SK-N-SH (cell line): Measurements from ENCODE around the gene GCFC2. TPM values are rescaled to one million over a fixed set of nuclear protein-coding genes. Genes with fewer than 3 reads are reported as not detected.

Experiments
- CTCF ChIA-PET: fragments of 300-600, 350-600 bp; formaldehyde crosslinking; extraction: SDS; loops from one replicate; lab custom pipeline; 2021; lab: Yijun Ruan, JAX
- POLR2A ChIA-PET: fragments of 350-600 bp; sonication (Branson Sonifier 250); formaldehyde crosslinking; extraction: SDS; loops from one replicate; lab custom pipeline; 2020; ENCODE audit warnings: antibody characterized with exemption, inconsistent platforms; lab: Yijun Ruan, JAX
- DNase-seq: peaks from one replicate; pipeline ENCODE4 v3.0.0; 2012
- H2AFZ ChIP-seq: fragments of 200-600 bp; sonication (generic); 2 replicates; pipeline ENCODE4 v1.8.1; 2016; ENCODE audit warnings: antibody characterized with exemption, mild to moderate bottlenecking, low read depth
- H3F3A ChIP-seq: fragments of 200-600 bp; sonication (generic); replicated peaks from 2 replicates; pipeline ENCODE3; 2016; ENCODE audit warnings: antibody characterized with exemption, mild to moderate bottlenecking; ENCODE audit not compliant: insufficient read depth
- H3K27ac ChIP-seq, 2 experiments: fragments of 200-500 bp in 1 of 2; fragments of 200-600 bp in 1 of 2; sonication (Bioruptor generic) in 1 of 2; sonication (generic), shearing (Covaris generic) in 1 of 2; 2 replicates each; pipeline versions ENCODE4 v1.5.1 to v1.6.1; 2014 to 2016; ENCODE audit warnings: low read depth in 2 of 2, inconsistent platforms in 1 of 2, low read length in 1 of 2, mild to moderate bottlenecking in 1 of 2, mixed read lengths in 1 of 2
- H3K27me3 ChIP-seq: fragments of 200-600 bp; sonication (generic), shearing (Covaris generic); 2 replicates; pipeline ENCODE4 v1.6.1; 2016; ENCODE audit warnings: mixed run types; ENCODE audit not compliant: insufficient read depth
- H3K36me3 ChIP-seq, 2 experiments: fragments of 200-500 bp in 1 of 2; fragments of 200-600 bp in 1 of 2; sonication (Bioruptor generic) in 1 of 2; sonication (generic) in 1 of 2; replicated peaks in 1 of 2; 2 replicates each; pipeline versions ENCODE3 to v1.5.1; 2014 to 2016; ENCODE audit warnings: low read length in 1 of 2, mild to moderate bottlenecking in 1 of 2; ENCODE audit not compliant: insufficient read depth in 2 of 2, control insufficient read depth in 1 of 2
- H3K4me1 ChIP-seq, 2 experiments: fragments of 200-500 bp in 1 of 2; fragments of 200-600 bp in 1 of 2; sonication (Bioruptor generic) in 1 of 2; sonication (generic), shearing (Covaris generic) in 1 of 2; 2 replicates each; pipeline versions ENCODE4 v1.5.1 to v1.6.1; 2014 to 2016; ENCODE audit warnings: low read depth in 1 of 2, low read length in 1 of 2, mixed run types in 1 of 2; ENCODE audit not compliant: insufficient read depth in 2 of 2, control insufficient read depth in 1 of 2
- H3K4me2 ChIP-seq: fragments of 200-600 bp; sonication (generic), shearing (Covaris generic); 2 replicates; pipeline ENCODE4 v1.6.1; 2017; ENCODE audit warnings: mixed run types
- H3K4me3 ChIP-seq, 2 experiments: fragments of 200-500 bp in 1 of 2; fragments of 200-600 bp in 1 of 2; sonication (Bioruptor generic) in 1 of 2; sonication (generic), shearing (Covaris generic) in 1 of 2; 2 replicates each; pipeline versions ENCODE4 v1.5.1 to v1.8.1; 2014 to 2016; ENCODE audit warnings: low read depth in 2 of 2, inconsistent platforms in 1 of 2, low read length in 1 of 2, mild to moderate bottlenecking in 1 of 2, mixed read lengths in 1 of 2, moderate library complexity in 1 of 2
- H3K79me2 ChIP-seq: fragments of 200-600 bp; sonication (generic); 2 replicates; pipeline ENCODE4 v1.8.1; 2017; ENCODE audit warnings: mild to moderate bottlenecking; ENCODE audit not compliant: insufficient read depth
- H3K9ac ChIP-seq: fragments of 200-600 bp; sonication (generic); 2 replicates; pipeline ENCODE4 v1.6.1; 2017; ENCODE audit warnings: mixed run types
- H3K9me2 ChIP-seq: fragments of 200-600 bp; sonication (generic); 2 replicates; pipeline ENCODE4 v1.6.1; 2017; ENCODE audit warnings: mixed run types
- H3K9me3 ChIP-seq: fragments of 200-600 bp; sonication (generic); 2 replicates; pipeline ENCODE4 v1.6.1; 2017; ENCODE audit warnings: mixed run types, mild to moderate bottlenecking, moderate library complexity
- H4K20me1 ChIP-seq: fragments of 200-600 bp; sonication (generic); 2 replicates; pipeline ENCODE4 v1.6.1; 2017; ENCODE audit warnings: mild to moderate bottlenecking, mixed run types; ENCODE audit not compliant: insufficient read depth
- EZH2phosphoT487 ChIP-seq: fragments of 200-600 bp; sonication (generic); IDR thresholded peaks from 2 replicates; pipeline ENCODE4 v1.6.1; 2017; ENCODE audit warnings: low read depth, mixed run types, mild to moderate bottlenecking, antibody characterized with exemption, moderate library complexity, borderline replicate concordance
- GATA2 ChIP-seq: sonication (generic); formaldehyde crosslinking; IDR thresholded peaks from 2 replicates; pipeline ENCODE4 v1.5.0; 2020; ENCODE audit warnings: mild to moderate bottlenecking, missing genetic modification reagents
- JUND ChIP-seq: IDR thresholded peaks from 2 replicates; pipeline ENCODE4 v1.4.0; 2012
- MXI1 ChIP-seq: IDR thresholded peaks from 2 replicates; pipeline ENCODE4 v1.6.1; 2012; ENCODE audit warnings: mild to moderate bottlenecking, low read depth, low read length, improper control_type of control experiment
- PBX3 ChIP-seq: IDR thresholded peaks from 2 replicates; pipeline ENCODE4; 2012
- RCOR1 ChIP-seq: fragments of 150-350 bp; IDR thresholded peaks from 2 replicates; pipeline ENCODE4 v1.6.1; 2017; ENCODE audit warnings: antibody characterized with exemption, low read length
- RFX5 ChIP-seq: IDR thresholded peaks from 2 replicates; pipeline ENCODE4 v1.6.1; 2012; ENCODE audit warnings: mild to moderate bottlenecking, improper control_type of control experiment, low read length
- RXRA ChIP-seq: IDR thresholded peaks from 2 replicates; pipeline ENCODE4 v1.4.0; 2012; ENCODE audit warnings: low read depth, mild to moderate bottlenecking, borderline replicate concordance
- SMC3 ChIP-seq: IDR thresholded peaks from 2 replicates; pipeline ENCODE4 v1.6.1; 2012; ENCODE audit warnings: low read depth, low read length, improper control_type of control experiment
- WGBS: methylation state at CpG from one replicate; pipeline ENCODE4 v1.1.6; 2017; ENCODE audit warnings: low lambda C conversion rate; 5-methylcytosine and 5-hydroxymethylcytosine counted together
- polyA plus RNA-seq, 3 experiments: library from polyadenylated mRNA; depleted of rRNA; stranded (reverse); fragments of >200 nt; gene quantifications; 2 replicates each; pipeline ENCODE4 v1.2.3, GENCODE V29; 2012
- TF ChIP-seq, protein P1 (sequence below): IDR thresholded peaks from 2 replicates; pipeline ENCODE4 v1.6.1; 2012; ENCODE audit warnings: mild to moderate bottlenecking, low read depth, low read length, moderate library complexity
- TF ChIP-seq, protein P2 (sequence below): IDR thresholded peaks from 2 replicates; pipeline ENCODE4 v1.4.0; 2012; ENCODE audit warnings: low read depth, borderline replicate concordance

The GCFC2 gene
- polyA plus RNA-seq, 1 of the 3 experiments (the other 2 are of a cell fraction) = 7.7 TPM

DNA sequence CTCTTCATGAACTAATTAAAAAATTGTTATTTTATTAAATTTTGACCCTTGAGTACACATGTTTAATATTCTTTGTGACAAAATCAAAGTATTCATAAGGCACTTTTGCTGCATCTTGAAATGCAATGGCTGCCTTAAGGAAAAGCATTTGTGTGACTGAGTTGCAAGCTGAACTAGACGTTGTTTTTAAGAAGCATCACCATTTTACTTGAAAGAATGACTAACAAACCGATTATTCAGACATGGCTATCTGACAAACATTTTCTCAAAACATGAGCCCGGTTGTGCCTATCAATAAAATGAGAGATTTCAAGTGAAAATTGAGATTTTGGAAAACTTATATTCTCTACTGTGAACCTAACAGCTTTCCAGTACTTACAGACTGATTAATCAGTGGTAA is 2.8 kb downstream of the GCFC2 start:
- Histone ChIP-seq H3K4me2 (no peak overlapping the region), H3K27ac (no peak overlapping the region), H3K36me3 (peaks cover 16 to 21% of the 10 kb centered on the region in 2 experiments), H3K27me3 (no peaks in the 10 kb centered on the region), H3K79me2 (peaks cover 17% of the 10 kb centered on the region), H2AFZ (no peak overlapping the region), H3F3A (peaks cover 13% of the 10 kb centered on the region), H3K9me2 (no peaks in the 10 kb centered on the region), H3K4me3 (no peak overlapping the region), H3K9ac (no peak overlapping the region), H3K9me3 (no peaks in the 10 kb centered on the region), H4K20me1 (no peaks in the 10 kb centered on the region), H3K4me1 (peaks cover 3 to 11% of the 10 kb centered on the region in 2 experiments; a peak in 3 of 4 replicates)
- DNase-seq = no peak
- TF ChIP-seq GATA2 (CRISPR knock-in tag) = no peak
- TF ChIP-seq JUND = no peak
- TF ChIP-seq EZH2phosphoT487 = no peak
- TF ChIP-seq, protein P1, sequence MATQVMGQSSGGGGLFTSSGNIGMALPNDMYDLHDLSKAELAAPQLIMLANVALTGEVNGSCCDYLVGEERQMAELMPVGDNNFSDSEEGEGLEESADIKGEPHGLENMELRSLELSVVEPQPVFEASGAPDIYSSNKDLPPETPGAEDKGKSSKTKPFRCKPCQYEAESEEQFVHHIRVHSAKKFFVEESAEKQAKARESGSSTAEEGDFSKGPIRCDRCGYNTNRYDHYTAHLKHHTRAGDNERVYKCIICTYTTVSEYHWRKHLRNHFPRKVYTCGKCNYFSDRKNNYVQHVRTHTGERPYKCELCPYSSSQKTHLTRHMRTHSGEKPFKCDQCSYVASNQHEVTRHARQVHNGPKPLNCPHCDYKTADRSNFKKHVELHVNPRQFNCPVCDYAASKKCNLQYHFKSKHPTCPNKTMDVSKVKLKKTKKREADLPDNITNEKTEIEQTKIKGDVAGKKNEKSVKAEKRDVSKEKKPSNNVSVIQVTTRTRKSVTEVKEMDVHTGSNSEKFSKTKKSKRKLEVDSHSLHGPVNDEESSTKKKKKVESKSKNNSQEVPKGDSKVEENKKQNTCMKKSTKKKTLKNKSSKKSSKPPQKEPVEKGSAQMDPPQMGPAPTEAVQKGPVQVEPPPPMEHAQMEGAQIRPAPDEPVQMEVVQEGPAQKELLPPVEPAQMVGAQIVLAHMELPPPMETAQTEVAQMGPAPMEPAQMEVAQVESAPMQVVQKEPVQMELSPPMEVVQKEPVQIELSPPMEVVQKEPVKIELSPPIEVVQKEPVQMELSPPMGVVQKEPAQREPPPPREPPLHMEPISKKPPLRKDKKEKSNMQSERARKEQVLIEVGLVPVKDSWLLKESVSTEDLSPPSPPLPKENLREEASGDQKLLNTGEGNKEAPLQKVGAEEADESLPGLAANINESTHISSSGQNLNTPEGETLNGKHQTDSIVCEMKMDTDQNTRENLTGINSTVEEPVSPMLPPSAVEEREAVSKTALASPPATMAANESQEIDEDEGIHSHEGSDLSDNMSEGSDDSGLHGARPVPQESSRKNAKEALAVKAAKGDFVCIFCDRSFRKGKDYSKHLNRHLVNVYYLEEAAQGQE = no peak
- TF ChIP-seq, protein P2, sequence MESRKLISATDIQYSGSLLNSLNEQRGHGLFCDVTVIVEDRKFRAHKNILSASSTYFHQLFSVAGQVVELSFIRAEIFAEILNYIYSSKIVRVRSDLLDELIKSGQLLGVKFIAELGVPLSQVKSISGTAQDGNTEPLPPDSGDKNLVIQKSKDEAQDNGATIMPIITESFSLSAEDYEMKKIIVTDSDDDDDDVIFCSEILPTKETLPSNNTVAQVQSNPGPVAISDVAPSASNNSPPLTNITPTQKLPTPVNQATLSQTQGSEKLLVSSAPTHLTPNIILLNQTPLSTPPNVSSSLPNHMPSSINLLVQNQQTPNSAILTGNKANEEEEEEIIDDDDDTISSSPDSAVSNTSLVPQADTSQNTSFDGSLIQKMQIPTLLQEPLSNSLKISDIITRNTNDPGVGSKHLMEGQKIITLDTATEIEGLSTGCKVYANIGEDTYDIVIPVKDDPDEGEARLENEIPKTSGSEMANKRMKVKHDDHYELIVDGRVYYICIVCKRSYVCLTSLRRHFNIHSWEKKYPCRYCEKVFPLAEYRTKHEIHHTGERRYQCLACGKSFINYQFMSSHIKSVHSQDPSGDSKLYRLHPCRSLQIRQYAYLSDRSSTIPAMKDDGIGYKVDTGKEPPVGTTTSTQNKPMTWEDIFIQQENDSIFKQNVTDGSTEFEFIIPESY = no peak
- no peak for TF ChIP-seq RFX5
- no peak for TF ChIP-seq RCOR1
- no peak for TF ChIP-seq SMC3
- no peak for TF ChIP-seq MXI1
- TF ChIP-seq PBX3 = no peak
- no peak for TF ChIP-seq RXRA
- CTCF ChIA-PET = interaction anchor here (1.0 to 1.3 kb wide), 3 partner anchors 12 to 68 kb away, joined by 3 to 4 read pairs (median 3); no protein-coding TSS in a partner anchor
- 87% methylated on average over 3 of the region's 3 CpGs for WGBS
- POLR2A ChIA-PET = no interaction called here
